Left ventricle myocardium inferior (tissue), 1 donor: Measurements from ENCODE around the gene CCDC106. TPM values are rescaled to one million over a fixed set of nuclear protein-coding genes. Genes with fewer than 3 reads are reported as not detected.

ENCODE experiments used
- DNase-seq: peaks from one replicate; pipeline ENCODE4 v3.0.0-alpha.2; 2020
- H3K27ac ChIP-seq: fragments of 200-600 bp; replicated peaks from 2 replicates; pipeline ENCODE4 v1.8.0; 2021
- H3K27me3 ChIP-seq: fragments of 200-600 bp; 2 replicates; pipeline ENCODE4 v1.8.0; 2021; ENCODE audit warnings: low read depth
- H3K36me3 ChIP-seq: fragments of 200-600 bp; 2 replicates; pipeline ENCODE4 v1.8.0; 2021
- H3K4me1 ChIP-seq: fragments of 200-600 bp; 2 replicates; pipeline ENCODE4 v1.8.0; 2021
- H3K4me3 ChIP-seq: fragments of 200-600 bp; 2 replicates; pipeline ENCODE4 v1.8.0; 2021; ENCODE audit warnings: mild to moderate bottlenecking, moderate library complexity
- H3K9me3 ChIP-seq: fragments of 200-600 bp; replicated peaks from 2 replicates; pipeline ENCODE4 v1.8.0; 2021
- intact Hi-C: fragments of 100-400 bp; cut with micrococcal nuclease; formaldehyde crosslinking; loops from one replicate; pipeline ENCODE4 v1.11.0; 2022
- total RNA-seq: library from RNA; stranded (reverse); fragmentation: NEBNext Ultra II Directional; extraction: Animal tissue kit (Norgen Biotek cat#: 25700); gene quantifications from one replicate; pipeline ENCODE4 v1.2.1, GENCODE V29; 2021
- TF ChIP-seq, protein P1 (sequence below): fragments of 200-600 bp; IDR thresholded peaks from 2 replicates; pipeline ENCODE4 v1.8.0; 2021; ENCODE audit warnings: antibody characterized with exemption, mild to moderate bottlenecking, borderline replicate concordance
- donor health status: DM: no; HTN: yes; CAD: no; lungs with severe emphysema.

The CCDC106 gene
- total RNA-seq, 1 donor from 2014 or later, result 14.6 TPM

DNA sequence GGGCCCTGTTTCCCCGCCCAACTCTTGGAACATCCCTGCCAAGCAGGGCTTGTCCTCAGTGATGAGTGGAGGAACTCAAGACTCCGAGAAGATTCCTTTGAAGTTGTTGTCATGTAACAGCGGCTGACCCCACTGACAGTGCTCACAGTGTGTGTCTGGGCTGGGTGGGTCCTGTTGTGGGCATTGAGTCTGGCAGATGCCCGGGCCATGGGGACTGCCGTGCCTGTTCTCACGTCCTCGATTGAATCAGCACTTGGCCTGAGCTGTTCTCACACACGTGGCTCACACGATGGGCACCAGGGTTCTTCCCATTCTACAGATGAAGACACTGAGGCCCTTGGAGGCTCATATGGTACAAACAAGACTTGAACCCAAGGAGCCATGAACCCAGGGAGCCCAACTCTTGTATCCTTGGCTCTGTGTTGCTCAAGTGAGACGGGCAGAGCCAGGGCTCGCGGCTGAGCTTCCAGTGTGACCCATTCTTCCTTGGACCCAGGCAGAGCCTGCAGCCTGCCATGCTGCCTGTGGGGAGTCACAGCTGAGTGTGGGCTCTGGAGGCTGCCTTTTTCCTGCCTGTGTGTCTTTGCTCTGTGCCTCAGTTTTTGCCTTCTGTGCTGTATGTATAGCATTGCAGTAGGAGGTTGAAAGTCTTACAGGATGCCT lies 18.5 kb downstream of the CCDC106 start:
- Histone ChIP-seq H3K4me1 (peaks cover 32% of the 10 kb centered on the region), H3K27me3 (no peaks in the 10 kb centered on the region), H3K36me3 (peaks cover 90% of the 10 kb centered on the region), H3K9me3 (no peaks in the 10 kb centered on the region), H3K27ac (no peak overlapping the region), H3K4me3 (no peak overlapping the region)
- TF ChIP-seq, protein P1, sequence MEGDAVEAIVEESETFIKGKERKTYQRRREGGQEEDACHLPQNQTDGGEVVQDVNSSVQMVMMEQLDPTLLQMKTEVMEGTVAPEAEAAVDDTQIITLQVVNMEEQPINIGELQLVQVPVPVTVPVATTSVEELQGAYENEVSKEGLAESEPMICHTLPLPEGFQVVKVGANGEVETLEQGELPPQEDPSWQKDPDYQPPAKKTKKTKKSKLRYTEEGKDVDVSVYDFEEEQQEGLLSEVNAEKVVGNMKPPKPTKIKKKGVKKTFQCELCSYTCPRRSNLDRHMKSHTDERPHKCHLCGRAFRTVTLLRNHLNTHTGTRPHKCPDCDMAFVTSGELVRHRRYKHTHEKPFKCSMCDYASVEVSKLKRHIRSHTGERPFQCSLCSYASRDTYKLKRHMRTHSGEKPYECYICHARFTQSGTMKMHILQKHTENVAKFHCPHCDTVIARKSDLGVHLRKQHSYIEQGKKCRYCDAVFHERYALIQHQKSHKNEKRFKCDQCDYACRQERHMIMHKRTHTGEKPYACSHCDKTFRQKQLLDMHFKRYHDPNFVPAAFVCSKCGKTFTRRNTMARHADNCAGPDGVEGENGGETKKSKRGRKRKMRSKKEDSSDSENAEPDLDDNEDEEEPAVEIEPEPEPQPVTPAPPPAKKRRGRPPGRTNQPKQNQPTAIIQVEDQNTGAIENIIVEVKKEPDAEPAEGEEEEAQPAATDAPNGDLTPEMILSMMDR, result no peak
- DNase-seq, result no peak
- intact Hi-C loops, result no loop called here

DNA sequence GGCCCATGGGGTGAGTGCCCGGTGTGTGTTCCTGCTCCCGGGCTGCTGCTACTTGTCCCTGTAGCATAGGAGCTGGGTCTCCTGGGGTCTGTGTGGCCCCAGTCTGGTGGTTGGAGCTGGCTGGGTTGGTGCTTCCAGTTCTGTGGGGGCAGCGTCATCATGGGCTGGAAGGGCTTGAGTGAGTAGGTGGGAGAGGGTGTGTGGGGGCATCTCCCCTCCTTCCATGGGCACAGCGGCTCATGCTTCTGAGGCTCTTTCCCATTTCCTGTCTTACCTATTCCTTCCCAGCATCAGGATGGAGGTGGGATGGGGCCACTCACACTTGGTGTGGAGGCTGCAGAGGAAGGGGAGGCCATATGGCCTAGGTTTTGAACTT lies 19.0 kb downstream of the CCDC106 start:
- H3K27ac ChIP-seq, result no peak overlapping the region
- H3K4me3 ChIP-seq, result no peak overlapping the region
- intact Hi-C loops, result no loop called here
- peaks cover 37% of the 10 kb centered on the region for H3K4me1 ChIP-seq
- DNase-seq, result no peak
- TF ChIP-seq, protein P1, result no peak
- H3K27me3 ChIP-seq, result no peaks in the 10 kb centered on the region
- H3K9me3 ChIP-seq, result no peaks in the 10 kb centered on the region
- H3K36me3 ChIP-seq, result peaks cover 85% of the 10 kb centered on the region

DNA sequence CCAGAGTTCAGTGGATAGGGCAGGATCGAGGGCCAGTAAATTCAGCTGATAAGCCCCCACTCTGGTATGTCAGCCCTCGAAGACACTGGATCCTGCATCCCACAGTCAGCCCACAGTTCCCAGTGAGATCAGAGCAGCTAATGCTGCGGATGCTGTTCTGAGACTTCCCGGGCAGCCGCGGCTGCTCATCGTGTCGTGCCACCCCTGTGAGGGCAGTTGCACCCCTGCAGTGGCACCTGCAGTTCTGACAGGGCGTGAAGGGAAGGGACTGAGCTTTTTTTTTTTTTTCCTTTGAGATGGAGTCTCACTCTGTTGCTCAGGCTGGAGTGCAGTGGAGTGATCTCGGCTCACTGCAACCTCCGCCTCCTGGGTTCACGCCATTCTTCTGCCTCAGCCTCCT lies 19.5 kb downstream of the CCDC106 start:
- no peak for DNase-seq
- Histone ChIP-seq H3K4me3 (no peak overlapping the region), H3K9me3 (no peaks in the 10 kb centered on the region), H3K36me3 (peaks cover 84% of the 10 kb centered on the region), H3K4me1 (peaks cover 37% of the 10 kb centered on the region), H3K27ac (no peak overlapping the region), H3K27me3 (no peaks in the 10 kb centered on the region)
- TF ChIP-seq, protein P1, result no peak
- intact Hi-C loops, result no loop called here

DNA sequence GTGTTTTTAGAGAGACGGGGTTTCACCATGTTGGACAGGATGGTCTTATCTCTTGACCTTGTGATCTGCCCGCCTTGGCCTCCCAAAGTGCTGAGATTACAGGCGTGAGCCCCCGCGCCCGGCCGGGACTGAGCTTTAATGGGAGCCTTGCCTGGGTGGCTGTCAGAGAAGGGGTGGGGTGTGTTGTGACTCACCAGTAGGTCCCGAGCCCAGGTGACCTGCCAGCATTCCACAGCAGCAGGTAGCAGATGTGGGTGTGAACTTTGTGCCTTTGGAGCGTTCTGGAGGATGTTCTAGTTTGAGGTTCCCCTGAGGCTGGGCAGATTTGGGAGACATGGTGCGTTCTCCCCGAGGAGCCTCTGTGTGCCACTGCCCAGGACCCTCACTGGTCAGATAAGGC lies 19.9 kb downstream of the CCDC106 start:
- no peaks in the 10 kb centered on the region for H3K9me3 ChIP-seq
- intact Hi-C loops, result no loop called here

DNA sequence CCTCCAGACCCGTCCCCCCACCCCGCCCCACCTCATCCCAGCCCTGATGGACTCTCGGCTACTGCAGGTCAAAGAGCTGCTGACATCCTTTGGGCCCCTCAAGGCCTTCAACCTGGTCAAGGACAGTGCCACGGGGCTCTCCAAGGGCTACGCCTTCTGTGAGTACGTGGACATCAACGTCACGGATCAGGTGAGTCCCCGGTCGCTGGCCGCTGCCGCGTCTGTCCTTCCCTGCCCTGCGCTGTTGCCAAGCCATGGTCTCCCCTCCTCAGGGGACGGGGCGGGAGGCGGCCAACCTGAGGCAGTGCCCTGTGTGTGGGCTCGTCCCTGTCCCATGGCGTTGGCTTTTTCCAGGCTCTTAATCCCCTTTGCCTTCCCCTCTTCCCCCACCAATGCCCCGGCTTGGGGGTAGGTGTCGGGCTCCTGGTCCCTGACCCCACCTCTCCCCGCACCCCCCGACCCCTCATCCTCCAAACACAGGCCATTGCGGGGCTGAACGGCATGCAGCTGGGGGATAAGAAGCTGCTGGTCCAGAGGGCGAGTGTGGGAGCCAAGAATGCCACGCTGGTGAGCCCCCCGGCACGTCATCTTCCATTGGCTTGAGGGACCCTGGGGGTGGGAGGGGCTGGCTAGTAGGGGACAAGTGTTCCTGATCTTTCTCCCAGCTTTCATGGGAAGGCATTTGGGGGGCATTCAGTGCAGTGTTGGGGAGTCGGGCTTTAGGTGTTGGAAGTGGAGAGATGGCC lies 20.8 kb downstream of the CCDC106 start:
- Histone ChIP-seq H3K4me1 (peaks cover 47% of the 10 kb centered on the region), H3K4me3 (no peak overlapping the region), H3K9me3 (no peaks in the 10 kb centered on the region), H3K36me3 (peaks cover 80% of the 10 kb centered on the region), H3K27ac (no peak overlapping the region), H3K27me3 (no peaks in the 10 kb centered on the region)
- no peak for DNase-seq
- intact Hi-C loops, result no loop called here
- TF ChIP-seq, protein P1, result no peak

More for the DNA sequence above, 19.9 kb downstream of the CCDC106 start:
- no peak overlapping the region for H3K4me3 ChIP-seq
- H3K27me3 ChIP-seq, result no peaks in the 10 kb centered on the region
- H3K4me1 ChIP-seq, result peaks cover 38% of the 10 kb centered on the region
- TF ChIP-seq, protein P1, result no peak
- no peak for DNase-seq
- peaks cover 82% of the 10 kb centered on the region for H3K36me3 ChIP-seq
- H3K27ac ChIP-seq, result no peak overlapping the region
